DOHH2 (cell line): ENCODE results near the gene DCBLD2.

Source experiments
- EZH2phosphoT487 ChIP-seq: fragments of 200-600 bp; sonication (generic); IDR thresholded peaks from 2 replicates; pipeline ENCODE4 v1.6.1; 2017; ENCODE audit warnings: borderline replicate concordance, mild to moderate bottlenecking, antibody characterized with exemption, low read length, moderate library complexity, mixed read lengths
- TF ChIP-seq, protein P1 (sequence below): fragments of 200-600 bp; sonication (generic); IDR thresholded peaks from one replicate; pipeline ENCODE4 v1.5.1; 2014; ENCODE audit warnings: antibody characterized with exemption, mild to moderate bottlenecking, low read depth, low read length; ENCODE audit not compliant: poor library complexity, severe bottlenecking

DNA sequence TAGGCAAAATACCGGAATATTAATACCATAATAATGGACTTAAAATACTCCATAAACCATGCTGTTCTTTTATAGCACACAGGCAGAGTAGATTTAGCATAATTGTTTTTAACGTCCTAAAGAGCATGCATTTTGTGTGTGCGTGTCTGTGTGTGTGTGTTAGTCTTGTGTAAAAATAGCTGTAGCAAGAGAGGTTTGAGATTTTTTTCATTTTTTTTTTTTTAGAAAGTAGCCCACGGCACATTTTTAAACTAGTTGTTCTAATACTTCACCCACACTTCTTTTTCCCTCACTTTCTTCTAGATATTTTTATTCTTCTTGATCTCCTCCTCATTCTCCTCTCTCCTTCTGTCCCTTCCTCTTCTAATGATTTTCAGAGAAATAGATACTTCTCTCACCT, 145.9 kb downstream of the DCBLD2 start:
- TF ChIP-seq, protein P1, sequence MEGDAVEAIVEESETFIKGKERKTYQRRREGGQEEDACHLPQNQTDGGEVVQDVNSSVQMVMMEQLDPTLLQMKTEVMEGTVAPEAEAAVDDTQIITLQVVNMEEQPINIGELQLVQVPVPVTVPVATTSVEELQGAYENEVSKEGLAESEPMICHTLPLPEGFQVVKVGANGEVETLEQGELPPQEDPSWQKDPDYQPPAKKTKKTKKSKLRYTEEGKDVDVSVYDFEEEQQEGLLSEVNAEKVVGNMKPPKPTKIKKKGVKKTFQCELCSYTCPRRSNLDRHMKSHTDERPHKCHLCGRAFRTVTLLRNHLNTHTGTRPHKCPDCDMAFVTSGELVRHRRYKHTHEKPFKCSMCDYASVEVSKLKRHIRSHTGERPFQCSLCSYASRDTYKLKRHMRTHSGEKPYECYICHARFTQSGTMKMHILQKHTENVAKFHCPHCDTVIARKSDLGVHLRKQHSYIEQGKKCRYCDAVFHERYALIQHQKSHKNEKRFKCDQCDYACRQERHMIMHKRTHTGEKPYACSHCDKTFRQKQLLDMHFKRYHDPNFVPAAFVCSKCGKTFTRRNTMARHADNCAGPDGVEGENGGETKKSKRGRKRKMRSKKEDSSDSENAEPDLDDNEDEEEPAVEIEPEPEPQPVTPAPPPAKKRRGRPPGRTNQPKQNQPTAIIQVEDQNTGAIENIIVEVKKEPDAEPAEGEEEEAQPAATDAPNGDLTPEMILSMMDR = no peak
- TF ChIP-seq EZH2phosphoT487 = no peak
